ENCODE results near the gene MACROH2A2.
"Not testable (repeated sequence)": the region's sequence is repeated elsewhere in the genome, so short reads cannot be mapped to it uniquely, and the experiment has no call there.

The MACROH2A2 gene

DNA sequence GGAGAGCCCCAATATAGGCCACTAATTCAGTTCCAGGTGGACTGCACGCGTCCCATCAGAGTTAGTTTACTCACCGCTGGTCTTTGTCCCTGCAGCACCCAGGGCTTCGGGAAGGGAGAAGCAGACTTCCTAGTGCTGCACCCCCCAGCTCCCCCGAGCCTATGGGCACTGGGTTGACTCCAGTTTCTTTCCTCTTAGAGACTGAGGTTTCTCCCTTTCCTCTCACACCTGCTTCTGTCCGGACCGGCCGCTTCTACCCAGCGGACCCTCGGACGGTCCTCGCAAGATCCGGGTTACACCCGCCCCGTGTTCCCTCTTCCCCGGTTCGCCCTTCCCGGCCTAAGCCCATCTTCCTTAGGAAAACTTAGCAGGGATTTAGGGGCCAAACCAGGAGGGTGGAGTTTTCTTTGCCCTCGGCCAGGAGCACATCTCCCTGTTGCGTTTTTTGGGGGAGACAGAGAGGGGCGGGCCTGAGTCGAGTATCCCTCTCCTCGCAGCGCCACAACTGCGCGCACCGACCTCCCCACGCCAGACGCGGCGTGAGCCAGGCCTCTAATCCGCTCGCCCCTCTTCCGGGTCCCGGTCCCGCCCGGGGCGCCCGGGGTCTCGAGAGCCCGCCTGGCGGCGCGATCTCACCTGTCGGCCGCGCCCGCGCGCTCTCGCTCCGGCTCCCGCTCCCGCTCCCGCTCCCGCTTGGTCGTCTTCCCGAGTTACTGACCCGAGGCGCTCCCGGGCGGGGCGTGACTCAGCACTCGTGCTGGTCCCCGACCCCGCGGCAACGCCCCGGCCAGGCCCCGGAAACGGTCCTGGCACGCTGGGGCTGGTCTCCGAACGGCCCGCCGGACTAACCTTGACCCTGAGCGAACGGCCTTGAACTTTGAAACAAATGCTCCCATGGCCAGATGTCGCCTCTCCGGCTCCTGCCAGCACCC is 79.7 kb downstream of the MACROH2A2 start, which contains the start of gene AIFM2:
Gene AIFM2 (minus strand): TSS at position 728 of the 932 bp plus-strand sequence. CDS start 8,741 bp downstream, outside the sequence.
- peak; percentile 35 for DNase-seq

DNA sequence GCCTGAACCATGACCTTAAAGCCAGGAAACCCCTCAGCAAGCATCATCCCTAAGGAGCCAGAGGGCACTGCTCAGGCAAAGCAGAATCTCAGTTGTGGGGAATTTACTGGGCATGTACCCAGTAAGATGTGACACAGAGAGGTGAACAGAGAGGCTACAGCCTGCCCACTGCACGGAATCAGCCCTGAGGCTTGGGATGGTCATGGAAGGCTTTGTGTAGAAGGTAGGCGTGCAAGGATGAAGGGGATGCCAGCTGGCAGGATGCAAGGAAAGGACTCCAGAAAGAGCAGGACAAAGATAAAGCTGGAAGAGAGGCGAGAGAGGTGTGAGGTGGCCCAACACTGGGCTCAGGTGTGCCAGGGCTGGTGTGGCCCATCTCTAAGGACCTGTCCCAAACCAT is 82.4 kb downstream of the MACROH2A2 start:
- no peak for DNase-seq

DNA sequence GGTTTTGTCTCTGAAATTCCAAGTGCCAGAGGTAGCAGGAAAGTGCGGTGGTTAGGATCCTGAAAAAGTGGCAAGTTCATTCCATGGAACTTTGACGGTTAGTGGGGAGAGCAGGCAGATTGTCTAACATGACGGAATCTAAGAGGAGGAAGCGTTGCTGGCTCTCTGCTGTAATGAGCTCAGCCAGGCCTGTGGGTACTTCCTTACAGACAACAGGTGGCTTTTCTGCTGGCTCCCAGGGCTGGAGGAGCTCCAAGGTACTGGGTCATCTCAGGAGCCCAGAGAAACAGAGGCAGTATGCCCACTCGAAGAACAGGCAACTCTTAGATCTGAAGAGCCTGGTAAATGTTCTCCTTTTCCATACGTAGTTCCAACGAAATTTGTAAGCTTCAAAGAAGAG is 83.0 kb downstream of the MACROH2A2 start:
- no peak for DNase-seq

DNA sequence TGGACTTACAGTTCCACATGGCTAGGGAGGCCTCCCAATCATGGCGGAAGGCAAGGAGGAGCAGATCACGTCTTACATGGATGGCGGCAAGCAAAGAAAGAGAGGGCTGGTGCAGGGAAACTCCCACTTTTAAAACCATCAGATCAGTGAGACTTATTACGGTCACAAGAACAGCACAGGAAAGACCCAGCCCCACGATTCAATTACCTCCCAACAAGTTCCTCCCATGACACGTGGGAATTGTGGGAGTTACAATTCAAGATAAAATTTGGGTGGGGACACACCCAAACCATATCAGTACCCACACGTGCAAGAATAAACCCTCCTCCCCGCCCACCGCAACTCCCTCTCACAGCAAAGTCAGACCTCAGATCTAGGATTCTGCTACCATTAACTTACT is 84.5 kb downstream of the MACROH2A2 start:
- no peak for DNase-seq

DNA sequence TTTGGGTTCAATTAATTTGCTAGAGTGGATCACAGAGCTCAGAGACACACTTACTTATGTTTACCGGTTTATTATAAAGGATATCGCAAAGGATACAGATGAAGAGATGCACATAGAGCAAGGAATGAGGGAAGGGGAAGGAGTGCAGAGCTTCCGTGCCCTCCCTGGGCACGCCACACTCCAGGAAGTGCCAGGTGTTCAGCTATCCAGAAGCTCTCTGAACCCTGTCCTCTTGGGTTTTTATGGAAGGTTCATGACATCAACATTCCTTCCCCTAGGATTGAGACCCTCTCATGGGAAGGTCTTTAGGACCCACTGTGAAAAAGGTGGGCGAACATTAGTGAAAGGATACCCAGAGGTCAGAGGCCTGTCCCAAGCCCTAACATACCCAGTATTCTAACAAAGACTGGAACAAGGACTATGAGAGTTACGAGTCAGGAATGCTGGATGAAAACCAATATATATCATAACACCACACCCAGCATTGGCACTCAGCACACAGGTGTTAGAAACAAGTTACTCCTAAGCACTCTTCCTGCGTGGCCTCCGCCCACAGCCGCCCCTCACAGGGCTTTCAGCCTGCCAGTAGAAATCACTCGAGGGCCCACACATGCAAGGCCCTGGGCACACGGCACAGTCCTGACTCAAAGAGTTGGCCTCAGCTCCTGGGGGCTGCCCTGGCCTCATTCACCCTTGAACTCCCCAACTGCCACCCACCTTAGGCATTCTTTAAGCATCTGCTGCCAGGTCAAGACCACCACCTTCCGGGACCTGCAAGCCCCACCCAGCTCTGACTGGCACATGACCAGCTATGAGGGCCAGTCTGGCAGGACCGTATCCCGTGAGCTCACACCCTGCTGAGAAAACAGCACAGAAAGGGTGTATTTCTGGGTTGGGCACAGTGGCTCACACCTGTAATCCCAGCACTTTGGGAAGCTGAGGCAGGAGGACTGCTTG is 85.6 kb downstream of the MACROH2A2 start:
- no peak for DNase-seq

DNA sequence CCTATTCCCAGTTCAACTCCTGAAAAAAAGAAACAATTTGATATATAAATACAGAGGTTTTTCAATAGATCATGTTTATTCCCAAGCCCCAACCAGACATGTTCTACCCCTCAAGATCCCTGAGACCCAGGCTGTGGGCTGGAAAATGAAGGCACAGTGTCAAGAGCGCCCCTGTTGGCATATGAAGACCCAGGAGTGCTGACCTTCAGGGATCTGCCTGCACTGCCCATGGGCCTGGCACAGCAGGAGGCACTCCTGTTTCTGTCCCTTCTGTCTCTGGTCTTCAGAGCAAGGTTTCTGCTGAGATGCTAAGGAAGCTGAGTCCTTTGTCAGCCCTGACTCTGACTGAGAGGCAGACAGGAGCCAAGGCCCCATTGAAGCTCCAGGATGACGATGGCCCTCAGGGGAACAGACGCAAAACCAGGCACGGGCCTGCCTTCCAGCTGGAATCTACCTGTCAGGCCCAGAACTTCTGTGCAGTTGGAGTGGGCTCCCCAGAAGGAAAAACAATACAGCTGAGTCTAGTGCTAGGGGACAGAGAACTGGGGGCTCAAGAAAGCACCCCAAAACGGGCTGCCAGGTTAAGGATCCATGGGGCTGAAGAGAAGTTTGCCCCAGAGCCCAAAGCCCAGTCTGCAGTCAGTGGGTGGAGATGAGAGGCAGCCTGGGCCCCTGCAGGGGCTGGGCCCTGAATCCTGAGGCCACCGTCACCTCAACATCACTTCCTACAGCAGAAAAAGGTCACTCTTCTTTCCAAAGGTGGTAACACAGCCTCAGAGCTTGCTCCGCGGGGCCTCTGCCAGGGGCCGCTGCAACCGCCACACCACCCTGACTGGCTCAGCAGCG is 86.7 kb downstream of the MACROH2A2 start:
- DNase-seq, result no peak

DNA sequence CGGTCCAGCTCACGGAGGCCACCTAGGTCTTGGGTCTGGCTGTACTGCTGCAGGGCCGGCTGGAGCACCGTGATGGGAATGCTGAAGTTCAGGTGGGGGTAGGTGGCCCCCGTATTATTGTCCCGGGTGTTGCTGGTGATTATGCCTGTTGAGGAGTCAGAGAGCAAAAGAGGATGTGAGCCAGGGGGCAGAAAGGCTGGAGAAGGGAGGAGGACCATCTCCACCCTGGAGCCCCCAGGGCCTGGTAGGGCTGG is 87.3 kb downstream of the MACROH2A2 start:
- DNase-seq, result no peak

DNA sequence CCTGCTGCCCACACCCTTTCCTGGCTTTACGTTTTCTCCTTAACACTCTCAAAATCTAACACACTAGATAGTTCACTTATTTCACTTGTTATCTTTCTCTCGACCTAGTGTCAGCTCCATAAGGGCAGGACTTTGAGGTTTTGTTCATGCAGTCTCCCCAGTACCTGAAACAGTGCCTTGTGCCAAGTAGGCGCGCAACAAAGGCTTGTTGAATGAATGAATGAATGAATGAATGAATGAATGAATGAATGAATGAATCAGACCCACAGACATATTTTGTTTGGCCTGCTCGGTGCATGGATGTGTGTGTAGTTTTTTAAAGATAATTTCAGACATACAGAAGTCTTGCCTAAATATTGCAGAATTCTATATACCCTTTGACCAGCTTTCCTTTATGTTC is 87.7 kb downstream of the MACROH2A2 start:
- no peak for DNase-seq

DNA sequence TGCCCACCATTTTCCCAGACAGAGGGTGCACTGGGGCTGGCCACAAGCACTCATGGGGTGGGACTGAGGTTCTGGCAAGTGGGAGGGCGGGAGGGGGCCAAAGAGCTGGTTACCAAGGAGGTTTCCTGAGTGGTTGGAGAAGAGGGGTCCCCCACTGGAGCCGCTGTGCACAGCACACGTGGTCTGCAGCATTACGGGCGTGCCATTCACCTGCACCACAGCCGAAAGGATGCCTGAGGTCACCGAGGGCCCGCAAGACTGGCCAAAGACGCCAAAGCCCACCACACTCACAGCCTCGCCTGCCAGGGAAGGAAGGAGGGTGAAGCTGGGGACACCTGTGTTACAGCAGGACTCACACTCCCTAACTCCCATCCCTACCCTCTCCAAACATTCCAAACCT is 89.9 kb downstream of the MACROH2A2 start:
- DNase-seq, result no peak

DNA sequence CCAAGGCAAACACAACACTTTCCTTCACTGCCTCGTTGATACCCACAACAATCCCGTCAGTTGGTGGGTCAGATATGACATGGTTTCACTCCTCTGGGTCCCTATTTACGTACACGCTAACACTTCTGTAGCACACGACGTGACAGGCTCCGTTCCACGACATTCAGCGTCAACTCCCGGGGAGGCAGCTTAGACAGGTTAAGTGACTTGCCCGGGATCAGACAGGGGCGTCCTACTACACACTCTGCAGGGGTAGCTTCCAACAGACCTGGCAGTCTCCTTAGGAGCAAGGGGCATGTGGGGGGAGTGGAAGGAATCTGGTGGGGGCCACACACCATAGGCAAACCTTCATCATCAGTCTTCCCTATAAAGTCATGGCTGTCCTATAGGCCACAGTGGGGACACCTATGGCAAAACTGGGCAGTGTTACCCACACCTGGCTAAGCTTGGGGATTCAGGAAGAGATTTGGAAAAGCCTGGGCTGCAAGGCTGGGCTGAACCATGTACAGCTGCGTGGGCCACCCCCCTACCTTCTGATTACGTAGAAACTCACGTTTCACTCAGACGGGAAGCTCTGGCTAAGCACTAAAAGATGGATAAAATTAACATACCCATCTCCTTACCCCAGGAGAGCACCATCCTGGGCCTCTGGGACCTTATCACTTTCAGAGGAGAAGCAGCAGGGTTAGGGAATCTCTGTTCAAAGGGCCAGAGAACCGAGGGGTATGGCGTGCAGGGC is 91.9 kb downstream of the MACROH2A2 start:
- DNase-seq, result no peak

DNA sequence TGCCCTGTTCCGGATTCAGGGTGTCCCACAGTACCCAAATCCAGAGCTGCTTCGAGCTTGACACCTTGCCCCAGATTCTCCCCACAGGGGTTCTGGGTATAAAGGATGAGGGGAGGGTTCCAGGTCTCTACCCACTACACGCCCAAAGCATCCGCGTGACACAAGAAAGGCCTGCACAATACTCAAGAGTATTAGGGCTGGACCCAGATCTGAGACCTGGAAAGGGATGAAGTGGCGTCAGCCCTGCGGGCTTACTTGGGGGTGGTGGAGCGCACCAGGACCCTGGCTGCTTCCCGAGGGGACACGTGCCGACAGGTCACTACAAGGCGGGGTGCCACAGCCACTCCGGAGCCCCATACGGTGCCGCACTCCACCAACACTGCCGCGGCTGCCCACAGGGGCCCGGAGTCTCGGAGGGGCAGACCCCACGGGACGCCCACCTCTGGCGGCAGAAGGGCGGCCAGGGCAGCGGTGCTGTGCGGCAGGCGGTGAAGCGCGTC is 92.6 kb downstream of the MACROH2A2 start:
- DNase-seq, result no peak

DNA sequence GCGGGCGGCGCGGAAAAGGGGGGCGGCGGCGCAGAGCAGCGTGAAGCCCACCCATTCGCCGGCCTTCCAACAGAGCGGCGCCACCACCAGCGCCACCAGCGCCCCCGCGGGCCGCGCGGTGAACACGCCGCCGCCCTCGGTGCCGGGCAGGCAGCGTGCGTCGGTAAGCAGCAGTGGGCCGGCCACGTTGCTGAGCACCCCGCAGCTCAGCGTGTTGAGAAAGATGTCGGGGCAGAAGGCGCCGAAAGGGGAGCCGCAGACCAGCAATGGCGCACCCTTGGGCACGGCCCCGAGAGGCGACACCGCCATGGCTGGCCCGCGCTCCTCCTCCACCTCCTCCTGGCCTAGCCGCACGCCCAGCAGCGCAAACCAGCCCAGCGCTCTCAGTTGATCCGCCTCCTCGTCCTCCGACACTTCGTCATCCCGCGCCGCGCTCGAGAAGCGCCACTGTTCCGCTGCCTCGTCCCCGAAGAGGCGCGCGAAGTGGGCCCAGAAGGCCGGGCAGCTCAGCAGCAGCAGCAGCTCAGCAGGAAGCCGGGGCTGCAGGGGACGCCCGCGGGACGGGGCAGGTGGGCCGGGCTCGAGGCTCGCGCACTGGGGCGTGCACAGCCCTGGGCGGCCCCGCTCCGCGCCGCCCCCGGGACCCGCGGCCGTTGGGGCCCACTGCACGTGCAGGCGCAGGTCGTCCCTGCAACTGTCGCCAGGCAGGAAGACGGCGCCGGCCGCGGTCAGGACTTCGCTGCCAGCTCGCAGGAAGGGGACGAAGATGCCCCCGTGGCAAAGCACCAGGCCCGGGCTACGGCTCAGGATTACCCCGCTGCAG is 93.2 kb downstream of the MACROH2A2 start:
- peak; percentile 40 to 60 for DNase-seq

DNA sequence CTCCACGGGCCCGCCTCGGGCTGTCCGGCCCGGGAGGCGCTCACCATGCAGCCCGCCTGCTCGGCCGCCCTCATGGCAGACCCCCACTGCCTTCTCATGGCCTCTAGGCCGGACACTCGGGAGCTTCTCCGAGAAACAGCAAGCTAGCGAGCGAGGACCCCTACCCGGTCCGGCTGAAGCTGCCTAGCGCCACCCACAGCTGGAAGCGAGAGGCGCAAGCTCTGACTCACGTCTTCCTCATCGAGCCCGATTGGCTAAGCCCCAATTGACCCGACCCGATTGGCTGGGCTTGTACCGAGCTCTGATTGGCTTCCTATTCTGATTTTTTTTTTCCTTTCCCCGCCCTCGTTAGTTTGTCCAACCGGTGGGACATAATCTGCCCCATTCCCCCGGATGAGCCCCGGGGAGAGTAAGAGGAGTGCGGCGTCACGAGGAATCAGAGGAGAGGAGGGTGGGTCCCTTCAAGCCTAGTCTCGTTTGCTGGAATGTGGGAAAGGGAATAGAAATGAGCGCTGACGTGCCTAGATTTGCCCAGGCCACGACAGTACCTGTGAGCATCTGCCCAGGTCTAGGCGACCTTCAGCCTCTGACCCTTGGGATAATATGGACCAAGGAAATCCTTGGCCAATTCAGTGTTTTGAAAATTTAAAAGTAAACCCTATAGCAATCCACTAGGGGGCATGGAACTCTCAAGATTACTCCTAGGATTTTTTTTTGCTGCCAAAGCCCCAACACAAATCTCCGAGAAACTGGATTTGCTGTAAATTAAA is 94.0 kb downstream of the MACROH2A2 start, which contains the start of gene TYSND1:
Gene TYSND1 (minus strand): TSS at position 212 of the 770 bp plus-strand sequence. CDS start 114 bp downstream, at position 98.
- peak; percentile 83 to 87 for DNase-seq

DNA sequence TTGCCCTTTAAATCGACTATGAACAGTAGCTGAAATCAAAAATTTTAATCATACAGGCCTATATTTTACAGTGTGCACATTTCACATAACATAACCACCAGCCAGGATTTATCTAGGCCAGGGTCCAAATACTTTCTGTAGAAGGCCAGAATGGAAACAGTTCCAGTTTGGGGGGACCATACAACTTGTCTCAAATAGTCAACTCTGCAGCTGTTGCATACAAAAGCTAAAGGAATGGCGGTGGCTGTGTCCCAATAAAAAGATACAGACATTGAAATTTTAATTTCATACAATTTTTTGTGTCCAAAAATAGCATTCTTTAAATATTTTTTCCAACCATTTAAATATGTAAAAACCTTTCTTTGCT is 94.6 kb downstream of the MACROH2A2 start:
- no peak for DNase-seq

DNA sequence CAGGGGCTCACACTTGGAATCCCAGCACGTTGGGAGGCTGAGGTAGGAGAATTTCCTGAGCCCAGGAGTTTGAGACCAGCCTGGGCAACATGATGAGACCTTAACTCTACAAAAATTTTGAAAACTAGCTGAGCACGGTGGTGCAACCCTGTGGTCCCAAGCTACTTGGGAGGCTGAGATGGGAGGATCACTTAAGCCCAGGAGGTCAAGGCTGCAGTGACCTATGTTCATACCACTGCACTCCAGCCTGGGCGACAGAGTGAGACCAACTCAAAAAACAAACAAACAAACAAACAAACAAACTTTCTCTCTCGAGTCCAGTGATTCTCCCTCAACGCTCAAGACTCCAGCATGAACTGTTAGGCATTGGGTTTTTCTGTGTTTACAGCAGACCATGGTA is 95.9 kb downstream of the MACROH2A2 start:
- no peak for DNase-seq

DNA sequence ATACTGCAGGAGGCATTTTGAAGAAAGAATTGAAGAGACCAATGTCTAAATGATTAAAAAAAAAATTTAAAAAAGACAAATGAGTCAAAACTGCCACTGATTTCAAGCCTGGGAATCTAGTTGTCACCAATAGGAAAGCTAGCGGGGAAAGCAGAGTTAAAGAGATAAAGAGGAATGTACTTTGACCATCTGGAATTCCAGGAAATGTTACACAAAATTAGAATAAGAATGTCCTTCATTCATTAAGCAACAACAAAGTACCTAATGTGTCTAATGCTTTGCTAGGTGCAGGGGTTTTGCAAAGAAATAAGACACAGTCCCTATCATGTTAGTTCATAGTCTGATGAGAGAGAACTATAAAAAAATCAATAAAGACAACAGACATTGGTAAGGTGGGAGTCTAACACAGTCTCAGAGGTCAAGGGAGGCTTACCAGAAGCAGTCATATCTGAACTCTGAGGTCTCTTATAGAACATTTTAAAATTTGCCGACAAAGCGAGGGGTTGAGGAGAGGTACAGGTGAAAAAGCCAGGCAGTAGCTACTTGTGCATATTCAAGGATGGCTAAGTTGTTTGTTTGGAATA is 102.7 kb downstream of the MACROH2A2 start:
- DNase-seq, result no peak

DNA sequence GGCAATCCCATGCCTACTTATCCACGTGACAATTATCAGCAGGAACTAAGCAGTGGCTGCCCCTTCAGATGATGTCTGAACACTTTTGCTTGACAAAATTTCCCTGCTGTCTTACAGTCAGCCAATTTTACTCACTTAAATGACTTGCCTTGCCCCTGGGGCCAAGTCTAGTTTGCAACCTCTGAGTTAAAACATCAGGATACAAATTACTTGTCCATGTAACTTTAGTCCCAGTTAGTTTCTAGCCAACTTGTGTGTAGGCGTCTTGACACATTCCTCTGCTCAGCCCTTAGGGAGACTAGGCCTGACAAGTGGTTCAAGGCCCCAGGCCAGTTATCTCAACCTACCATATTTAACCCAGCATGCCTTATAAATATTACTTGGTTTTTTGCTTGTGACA is 105.5 kb downstream of the MACROH2A2 start:
- DNase-seq, result no peak

DNA sequence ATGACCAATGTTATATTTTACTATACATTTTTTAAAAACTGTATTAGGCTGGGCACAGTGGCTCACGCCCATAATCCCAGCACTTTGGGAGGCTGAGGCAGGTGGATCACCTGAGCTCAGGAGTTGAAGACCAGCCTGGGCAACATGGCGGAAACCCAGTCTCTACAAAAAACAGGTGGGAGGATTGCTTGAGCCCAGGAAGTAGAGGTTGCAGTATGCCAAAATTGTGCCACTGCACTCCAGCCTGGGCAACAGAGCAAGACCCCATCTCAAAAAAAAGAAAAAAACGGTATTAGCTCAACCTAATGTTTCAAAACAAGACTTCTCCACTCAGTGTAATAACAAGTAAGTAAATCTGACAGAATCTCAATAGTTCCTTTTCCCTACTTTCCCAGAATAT is 106.7 kb downstream of the MACROH2A2 start:
- DNase-seq, result not testable (repeated sequence)

DNA sequence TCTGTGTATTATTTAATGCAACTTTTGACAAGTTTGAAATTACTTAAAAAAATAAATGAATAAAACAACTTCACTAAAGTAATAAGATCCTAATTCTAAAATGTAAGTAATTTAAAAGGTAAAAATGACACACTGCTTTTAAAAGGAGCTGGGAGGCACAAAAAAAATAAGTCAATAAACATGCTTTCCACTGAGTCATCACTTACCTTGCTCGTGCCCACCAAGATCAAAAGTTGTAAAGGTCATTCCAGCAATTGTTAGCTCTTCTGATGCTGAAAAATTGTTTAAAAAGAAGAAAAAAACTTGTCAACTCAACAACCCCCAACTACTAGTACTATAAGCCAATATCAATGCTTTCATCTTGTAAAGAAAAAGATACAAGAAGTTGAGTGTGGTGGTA is 108.2 kb downstream of the MACROH2A2 start:
- no peak for DNase-seq
